ENCODE data around the gene BTBD1. TPM values are rescaled to one million over a fixed set of nuclear protein-coding genes. Genes with fewer than 3 reads are reported as not detected.

BTBD1 gene
- total and polyA plus RNA-seq, 2 donors (not counting 3 experiments of a cell fraction or from before 2014, with no cell fraction given): 30.8 to 58.0 TPM

DNA sequence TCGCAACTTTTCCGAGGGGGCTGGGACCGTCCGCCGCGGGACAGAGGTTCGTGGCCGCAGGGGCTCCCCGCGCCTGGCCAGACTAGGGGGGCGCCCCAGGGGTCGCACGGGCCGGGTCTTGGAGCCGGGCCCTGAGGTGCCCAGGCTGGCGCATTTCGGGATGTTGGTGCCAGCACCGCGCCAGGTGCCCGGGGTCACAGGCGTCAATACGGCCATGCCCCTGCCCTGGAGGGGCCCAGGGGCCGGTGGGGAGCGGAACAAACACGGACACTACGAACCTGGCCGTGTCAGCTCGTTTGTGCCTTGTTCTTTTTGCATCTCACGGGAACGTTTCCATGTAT, 40.8 kb upstream of the BTBD1 start:
- CTCF ChIA-PET: interaction anchor here (1.1 to 2.2 kb wide), 4 partner anchors 14 to 97 kb away, joined by 3 to 11 read pairs (median 6); partner anchors contain the start of genes BTBD1 and C15orf40
- peaks cover 49% of the 10 kb centered on the region for H3K4me1 ChIP-seq (ENCODE audit: control insufficient read depth, extremely low read depth, insufficient read depth, low read length)
- no peaks in the 10 kb centered on the region for H4K20me1 ChIP-seq (replicated peaks; ENCODE audit: control insufficient read depth, extremely low read depth, insufficient read depth, low read length)
- H3K79me2 ChIP-seq (ENCODE audit: control insufficient read depth, insufficient read depth, low read length): peaks cover 26% of the 10 kb centered on the region
- TF ChIP-seq GATA2 (IDR thresholded peaks at IDR 0.05; ENCODE audit: insufficient read depth, insufficient read length, low read depth, low read length) (no peak), EZH2 (IDR thresholded peaks at IDR 0.05; ENCODE audit: borderline replicate concordance, low read depth, low read length, severe bottlenecking) (no peak), FOS (IDR thresholded peaks at IDR 0.05; ENCODE audit: borderline replicate concordance, insufficient read depth, low read length) (no peak), POLR2AphosphoS5 (IDR thresholded peaks at IDR 0.05; ENCODE audit: insufficient read depth, low read depth, low read length) (no peak), JUN (IDR thresholded peaks at IDR 0.05; ENCODE audit: borderline replicate concordance, insufficient read depth, insufficient read length, low read depth) (no peak), MYC (IDR thresholded peaks at IDR 0.05; ENCODE audit: low read depth, low read length) (no peak), POLR2A (IDR thresholded peaks at IDR 0.05; ENCODE audit: low read depth, low read length) (no peak)
- TF ChIP-seq, protein P1, sequence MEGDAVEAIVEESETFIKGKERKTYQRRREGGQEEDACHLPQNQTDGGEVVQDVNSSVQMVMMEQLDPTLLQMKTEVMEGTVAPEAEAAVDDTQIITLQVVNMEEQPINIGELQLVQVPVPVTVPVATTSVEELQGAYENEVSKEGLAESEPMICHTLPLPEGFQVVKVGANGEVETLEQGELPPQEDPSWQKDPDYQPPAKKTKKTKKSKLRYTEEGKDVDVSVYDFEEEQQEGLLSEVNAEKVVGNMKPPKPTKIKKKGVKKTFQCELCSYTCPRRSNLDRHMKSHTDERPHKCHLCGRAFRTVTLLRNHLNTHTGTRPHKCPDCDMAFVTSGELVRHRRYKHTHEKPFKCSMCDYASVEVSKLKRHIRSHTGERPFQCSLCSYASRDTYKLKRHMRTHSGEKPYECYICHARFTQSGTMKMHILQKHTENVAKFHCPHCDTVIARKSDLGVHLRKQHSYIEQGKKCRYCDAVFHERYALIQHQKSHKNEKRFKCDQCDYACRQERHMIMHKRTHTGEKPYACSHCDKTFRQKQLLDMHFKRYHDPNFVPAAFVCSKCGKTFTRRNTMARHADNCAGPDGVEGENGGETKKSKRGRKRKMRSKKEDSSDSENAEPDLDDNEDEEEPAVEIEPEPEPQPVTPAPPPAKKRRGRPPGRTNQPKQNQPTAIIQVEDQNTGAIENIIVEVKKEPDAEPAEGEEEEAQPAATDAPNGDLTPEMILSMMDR (IDR thresholded peaks at IDR 0.05; ENCODE audit: extremely low read depth in 1 of 2, insufficient read depth in 1 of 2, low read depth in 1 of 2, low read length in 2 of 2): no peak
- TF ChIP-seq, protein P2, sequence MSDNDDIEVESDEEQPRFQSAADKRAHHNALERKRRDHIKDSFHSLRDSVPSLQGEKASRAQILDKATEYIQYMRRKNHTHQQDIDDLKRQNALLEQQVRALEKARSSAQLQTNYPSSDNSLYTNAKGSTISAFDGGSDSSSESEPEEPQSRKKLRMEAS (IDR thresholded peaks at IDR 0.05; ENCODE audit: insufficient read depth, insufficient read length): no peak
- H3K36me3 ChIP-seq (ENCODE audit: control insufficient read depth in 2 of 2, extremely low read depth in 1 of 2, insufficient read depth in 2 of 2, low read length in 2 of 2): no peaks in the 10 kb centered on the region
- no peaks in the 10 kb centered on the region for H3K9me1 ChIP-seq (replicated peaks; ENCODE audit: control insufficient read depth, extremely low read depth, insufficient read depth, low read length)
- H3K27me3 ChIP-seq (ENCODE audit: control insufficient read depth in 2 of 2, insufficient read depth in 2 of 2, low read length in 2 of 2): no peaks in the 10 kb centered on the region
- H3K27ac ChIP-seq (ENCODE audit: insufficient read depth, low read depth, low read length): peak overlapping the region; percentile 95
- H2AFZ ChIP-seq (ENCODE audit: low read depth, low read length): peak overlapping the region; percentile 63
- H3K9ac ChIP-seq (replicated peaks; ENCODE audit: extremely low read depth, insufficient read depth, low read length): peak overlapping the region; percentile 94
- peak overlapping the region; percentile 55 to 77 (median 56) for H3K4me3 ChIP-seq (replicated peaks in 1 of 3; ENCODE audit: insufficient read depth in 1 of 3, low read depth in 1 of 3, low read length in 3 of 3)
- dilution Hi-C loops (cut with MboI; ENCODE audit: extremely low pct_ligation_motif_present, low sequenced_read_pairs) (no loop called here), intact Hi-C loops (cut with micrococcal nuclease) (loop anchor here (1.0 kb wide), 5 partner anchors 16 to 98 kb away; partner anchors contain the start of genes BTBD1 and C15orf40)
- DNase-seq (ENCODE audit: low read depth, low spot score) (no peak), FAIRE-seq (no peak)
- H3K4me2 ChIP-seq (ENCODE audit: insufficient read depth, low read length): peak overlapping the region; percentile 77
- BruUV-seq (replicated peaks): TSS peak; percentile 32
- POLR2A ChIA-PET: interaction anchor here (1.5 kb wide), 1 partner anchor 15 kb away, joined by 4 read pairs; no protein-coding TSS in a partner anchor
- no peaks in the 10 kb centered on the region for H3K9me3 ChIP-seq (replicated peaks; ENCODE audit: control insufficient read depth, insufficient read depth, low read length)
